Gastrocnemius medialis (tissue), 4 donors: Measurements from ENCODE around the gene PCID2. TPM values are rescaled to one million over a fixed set of nuclear protein-coding genes. Genes with fewer than 3 reads are reported as not detected.
"Not testable (repeated sequence)": the region's sequence is repeated elsewhere in the genome, so short reads cannot be mapped to it uniquely, and the experiment has no call there.

Experiments
- ATAC-seq, 2 donors: fragments of 150-250 bp; one replicate each; pipeline ENCODE4 v1.9.1; 2016
- DNase-seq, 2 donors: peaks; one replicate each; pipeline ENCODE4 v3.0.0-alpha.2; 2019
- H3K27ac ChIP-seq, 4 donors: fragments of 200-600 bp; sonication (generic); 1 replicate in 1 of 4; 2 replicates in 3 of 4; pipeline ENCODE4 v1.5.1; 2016 to 2018; ENCODE audit warnings: mild to moderate bottlenecking in 2 of 4, moderate library complexity in 1 of 4
- H3K27me3 ChIP-seq, 3 donors: fragments of 200-600 bp; sonication (generic) in 2 of 3; 1 replicate in 1 of 3; 2 replicates in 2 of 3; pipeline versions ENCODE4 v1.5.1 to v1.6.0; 2016 to 2019; ENCODE audit warnings: mild to moderate bottlenecking in 1 of 3, moderate library complexity in 1 of 3
- H3K36me3 ChIP-seq, 2 donors: fragments of 200-600 bp; sonication (generic) in 1 of 2; one replicate each; pipeline ENCODE4 v1.5.1; 2017 to 2018
- H3K4me1 ChIP-seq, 2 donors: fragments of 200-600 bp; sonication (generic) in 1 of 2; one replicate each; pipeline ENCODE4 v1.5.1; 2016 to 2017; ENCODE audit warnings: mild to moderate bottlenecking in 2 of 2
- H3K4me3 ChIP-seq, 4 donors: fragments of 200-600 bp; sonication (generic) in 3 of 4; 1 replicate in 1 of 4; 2 replicates in 3 of 4; pipeline ENCODE4 v1.5.1; 2016 to 2019; ENCODE audit warnings: mild to moderate bottlenecking in 2 of 4
- H3K9me3 ChIP-seq, 3 donors: fragments of 200-600 bp; sonication (generic) in 2 of 3; 1 replicate in 1 of 3; 2 replicates in 2 of 3; pipeline ENCODE4 v1.5.1; 2016 to 2019
- POLR2A ChIP-seq, 2 donors: fragments of 450-650 bp; IDR thresholded peaks; one replicate each; pipeline ENCODE4 v1.6.1; 2017; ENCODE audit warnings: antibody characterized with exemption in 2 of 2, mild to moderate bottlenecking in 2 of 2, moderate library complexity in 2 of 2
- in situ Hi-C, 4 donors: fragments of 200-750 bp; cut with MboI; loops; one replicate each; pipeline versions ENCODE4 v1.15.0 to v1.8.0; 2017; ENCODE audit warnings: low sequenced_read_pairs in 4 of 4
- intact Hi-C: fragments of 100-400 bp; cut with DNase I; formaldehyde crosslinking; loops from one replicate; pipeline ENCODE4 v1.15.1; 2023; ENCODE audit warnings: low total_unique reads
- total RNA-seq, 4 donors: library from RNA; depleted of rRNA; stranded (reverse); fragments of >200 nt; gene quantifications; one replicate each; pipeline versions ENCODE4 v1.1.0 to v1.2.3, GENCODE V29; 2016
- TF ChIP-seq, protein P1 (sequence below), 5 experiments: fragments of 450-650 bp in 3 of 5; fragments of 200-600 bp in 2 of 5; sonication (generic) in 2 of 5; IDR thresholded peaks in 4 of 5; conservative IDR thresholded peaks in 1 of 5; 1 replicate in 4 of 5; 2 replicates in 1 of 5; pipeline ENCODE4 v1.5.1; 2016 to 2019; ENCODE audit warnings: antibody characterized with exemption in 5 of 5, mild to moderate bottlenecking in 3 of 5, moderate library complexity in 3 of 5

Gene PCID2
- total RNA-seq, 4 donors from 2014 or later, result 26.4 to 45.6 (median 28.0) TPM

DNA sequence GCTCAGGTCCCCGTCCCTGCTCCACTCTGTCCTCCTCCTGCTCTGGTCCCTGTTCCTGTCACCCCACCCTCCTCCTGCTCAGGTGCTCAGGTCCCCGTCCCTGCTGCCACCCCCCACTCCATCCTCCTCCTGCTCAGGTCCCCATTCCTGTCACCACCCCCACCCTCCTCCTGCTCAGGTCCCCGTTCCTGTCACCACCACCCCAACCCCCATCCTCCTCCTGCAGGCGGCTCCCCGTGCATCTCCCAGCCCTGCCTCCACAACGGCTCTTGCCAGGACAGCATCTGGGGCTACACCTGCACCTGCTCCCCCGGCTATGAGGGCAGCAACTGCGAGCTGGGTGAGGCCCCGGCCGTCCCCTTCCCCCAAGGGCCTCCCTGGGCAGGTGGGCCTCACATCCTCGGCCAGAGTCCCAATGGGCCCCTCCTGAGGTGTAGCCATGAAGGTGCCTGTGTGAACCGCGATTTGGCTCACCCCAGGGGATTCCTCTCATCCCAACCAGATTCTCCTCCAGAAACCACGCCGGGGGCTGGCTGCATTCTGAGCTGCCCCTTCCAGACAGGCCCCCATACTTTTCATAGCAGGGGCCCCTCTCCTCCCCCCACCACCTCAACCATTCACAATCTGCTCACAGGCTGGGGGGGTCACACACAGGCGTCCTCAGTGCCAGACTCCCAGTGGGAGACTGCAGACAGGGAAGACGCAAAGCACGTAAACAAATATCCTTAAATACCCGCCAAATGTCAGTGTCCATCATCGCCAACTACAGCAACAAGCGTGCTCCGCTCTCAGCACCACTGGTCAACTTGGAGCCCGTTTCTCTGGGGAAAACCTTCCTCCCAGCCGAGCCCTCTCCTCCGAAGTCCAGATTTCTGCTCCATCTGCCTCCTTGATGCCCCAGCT lies 45.4 kb downstream of the PCID2 start:
- in situ Hi-C loops (no loop called here), intact Hi-C loops (no loop called here)
- ATAC-seq (no peak), DNase-seq (no peak)
- Histone ChIP-seq H3K27ac (no peak overlapping the region), H3K27me3 (peaks cover 11 to 22% (median 12%) of the 10 kb centered on the region in 3 donors), H3K9me3 (no peaks in the 10 kb centered on the region), H3K36me3 (peaks cover 0 to 4% of the 10 kb centered on the region in 2 donors), H3K4me1 (no peaks in the 10 kb centered on the region), H3K4me3 (no peak overlapping the region)
- TF ChIP-seq, protein P1, sequence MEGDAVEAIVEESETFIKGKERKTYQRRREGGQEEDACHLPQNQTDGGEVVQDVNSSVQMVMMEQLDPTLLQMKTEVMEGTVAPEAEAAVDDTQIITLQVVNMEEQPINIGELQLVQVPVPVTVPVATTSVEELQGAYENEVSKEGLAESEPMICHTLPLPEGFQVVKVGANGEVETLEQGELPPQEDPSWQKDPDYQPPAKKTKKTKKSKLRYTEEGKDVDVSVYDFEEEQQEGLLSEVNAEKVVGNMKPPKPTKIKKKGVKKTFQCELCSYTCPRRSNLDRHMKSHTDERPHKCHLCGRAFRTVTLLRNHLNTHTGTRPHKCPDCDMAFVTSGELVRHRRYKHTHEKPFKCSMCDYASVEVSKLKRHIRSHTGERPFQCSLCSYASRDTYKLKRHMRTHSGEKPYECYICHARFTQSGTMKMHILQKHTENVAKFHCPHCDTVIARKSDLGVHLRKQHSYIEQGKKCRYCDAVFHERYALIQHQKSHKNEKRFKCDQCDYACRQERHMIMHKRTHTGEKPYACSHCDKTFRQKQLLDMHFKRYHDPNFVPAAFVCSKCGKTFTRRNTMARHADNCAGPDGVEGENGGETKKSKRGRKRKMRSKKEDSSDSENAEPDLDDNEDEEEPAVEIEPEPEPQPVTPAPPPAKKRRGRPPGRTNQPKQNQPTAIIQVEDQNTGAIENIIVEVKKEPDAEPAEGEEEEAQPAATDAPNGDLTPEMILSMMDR (IDR thresholded peaks at IDR 0.05 in 4 of 5, conservative IDR thresholded peaks at IDR 0.05 in 1 of 5), result no peak
- TF ChIP-seq POLR2A (IDR thresholded peaks at IDR 0.05), result no peak

GRCh38 chr13:113161975-113162374 lies 46.5 kb downstream of the PCID2 start:
- H3K27me3 ChIP-seq, result peaks cover 11 to 22% (median 12%) of the 10 kb centered on the region in 3 donors
- H3K4me3 ChIP-seq, ATAC-seq, intact Hi-C loops, H3K36me3 ChIP-seq, H3K9me3 ChIP-seq, H3K4me1 ChIP-seq, DNase-seq, H3K27ac ChIP-seq, in situ Hi-C loops: not testable (repeated sequence)

GRCh38 chr13:113161433-113161832 lies 47.0 kb downstream of the PCID2 start:
- in situ Hi-C loops (no loop called here), intact Hi-C loops (no loop called here)
- H3K4me1 ChIP-seq, result no peaks in the 10 kb centered on the region
- no peak for TF ChIP-seq POLR2A (IDR thresholded peaks at IDR 0.05)
- TF ChIP-seq, protein P1 (IDR thresholded peaks at IDR 0.05 in 4 of 5, conservative IDR thresholded peaks at IDR 0.05 in 1 of 5), result no peak
- H3K27ac ChIP-seq, result no peak overlapping the region
- no peaks in the 10 kb centered on the region for H3K36me3 ChIP-seq
- DNase-seq, result no peak
- H3K27me3 ChIP-seq, result peaks cover 11 to 22% (median 12%) of the 10 kb centered on the region in 3 donors
- H3K9me3 ChIP-seq, result no peaks in the 10 kb centered on the region
- ATAC-seq, result no peak
- H3K4me3 ChIP-seq, result no peak overlapping the region

DNA sequence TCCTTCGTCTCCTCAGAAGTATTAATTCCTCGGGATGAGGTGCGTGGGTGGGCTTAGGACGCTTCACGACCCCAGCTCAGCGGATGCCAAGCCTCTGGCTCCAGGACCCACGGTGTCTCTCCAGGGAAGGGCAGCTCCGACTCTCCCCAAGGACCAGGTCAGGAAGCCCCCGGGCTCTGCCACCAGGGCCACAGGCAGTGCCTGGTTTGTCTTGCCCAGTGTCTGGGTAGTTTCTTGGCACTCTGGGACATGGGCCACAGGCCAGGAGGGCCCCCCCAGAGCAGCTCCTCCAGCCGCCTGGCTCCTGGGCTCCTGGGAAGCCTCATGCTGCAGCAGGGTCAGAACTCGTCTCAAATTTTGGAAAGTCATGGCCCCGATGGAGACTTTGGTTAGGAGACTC lies 47.5 kb downstream of the PCID2 start:
- TF ChIP-seq, protein P1 (IDR thresholded peaks at IDR 0.05 in 4 of 5, conservative IDR thresholded peaks at IDR 0.05 in 1 of 5), result no peak
- no peak for TF ChIP-seq POLR2A (IDR thresholded peaks at IDR 0.05)
- intact Hi-C loops (no loop called here), in situ Hi-C loops (no loop called here)
- Histone ChIP-seq H3K9me3 (no peaks in the 10 kb centered on the region), H3K4me3 (no peak overlapping the region), H3K4me1 (no peaks in the 10 kb centered on the region), H3K27me3 (peaks cover 11 to 22% (median 12%) of the 10 kb centered on the region in 3 donors), H3K27ac (no peak overlapping the region), H3K36me3 (no peaks in the 10 kb centered on the region)
- ATAC-seq, result no peak
- DNase-seq, result no peak

GRCh38 chr13:113159701-113160100 lies 48.8 kb downstream of the PCID2 start:
- ATAC-seq (no peak), DNase-seq (no peak)
- Histone ChIP-seq H3K9me3 (no peaks in the 10 kb centered on the region), H3K36me3 (no peaks in the 10 kb centered on the region), H3K4me3 (no peak overlapping the region), H3K4me1 (peaks cover 0 to 2% of the 10 kb centered on the region in 2 donors), H3K27me3 (peaks cover 11 to 20% (median 12%) of the 10 kb centered on the region in 3 donors), H3K27ac (no peak overlapping the region)
- intact Hi-C loops (loop anchor here (10.0 kb wide), 2 partner anchors 125 to 135 kb away; partner anchors contain the start of gene LAMP1), in situ Hi-C loops (no loop called here)
- TF ChIP-seq, protein P1 (IDR thresholded peaks at IDR 0.05 in 4 of 5, conservative IDR thresholded peaks at IDR 0.05 in 1 of 5), result no peak
- no peak for TF ChIP-seq POLR2A (IDR thresholded peaks at IDR 0.05)
